Naive thymus-derived CD8-positive, alpha-beta T cell (primary cell): ENCODE measurements around the gene TAAR9. TPM values are rescaled to one million over a fixed set of nuclear protein-coding genes. Genes with fewer than 3 reads are reported as not detected.
A peak's percentile ranks its signal among the peaks of the same experiment; 100 is the strongest.

Source experiments
- ATAC-seq, 2 donors: fragments of 150-1000 bp; cut with Tn5 transposase in 1 of 2; sonication (Bioruptor Pico), chemical (Tn5 transposase) in 1 of 2; 1 replicate in 1 of 2; 2 replicates in 1 of 2; pipeline ENCODE4 v1.10.0; 2021; ENCODE audit warnings: mild to moderate bottlenecking in 2 of 2, moderate library complexity in 2 of 2
- POLR2A ChIA-PET: fragments of 350-600 bp; sonication (Branson Sonifier 250); formaldehyde crosslinking; loops from one replicate; lab custom pipeline; 2021; ENCODE audit warnings: antibody characterized with exemption; lab: Charles Lee
- DNase-seq, 10 donors: peaks; one replicate each; pipeline versions ENCODE4 v3.0.0 to v3.0.0-alpha.2; 2020 to 2022
- H3K27ac Mint-ChIP-seq, 10 donors: one replicate each; pipeline ENCODE4 v1.8.0; 2020 to 2022; ENCODE audit warnings: mild to moderate bottlenecking in 10 of 10, mixed read lengths in 10 of 10, moderate library complexity in 4 of 10, inconsistent platforms in 1 of 10
- H3K27me3 Mint-ChIP-seq, 5 donors: one replicate each; pipeline ENCODE4 v1.8.0; 2021 to 2022; ENCODE audit warnings: mixed read lengths in 5 of 5
- H3K36me3 Mint-ChIP-seq, 3 donors: one replicate each; pipeline ENCODE4 v1.8.0; 2020 to 2022; ENCODE audit warnings: mixed read lengths in 3 of 3, mild to moderate bottlenecking in 2 of 3, inconsistent platforms in 1 of 3
- H3K4me1 Mint-ChIP-seq, 4 donors: one replicate each; pipeline ENCODE4 v1.8.0; 2021 to 2022; ENCODE audit warnings: mixed read lengths in 4 of 4
- H3K4me3 Mint-ChIP-seq, 10 donors: one replicate each; pipeline ENCODE4 v1.8.0; 2020 to 2022; ENCODE audit warnings: mild to moderate bottlenecking in 10 of 10, mixed read lengths in 10 of 10, moderate library complexity in 6 of 10, inconsistent platforms in 1 of 10
- H3K9me3 Mint-ChIP-seq, 9 donors: one replicate each; pipeline ENCODE4 v1.8.0; 2020 to 2022; ENCODE audit warnings: mixed read lengths in 9 of 9, mild to moderate bottlenecking in 3 of 9, inconsistent platforms in 1 of 9, moderate library complexity in 1 of 9
- polyA plus RNA-seq, 3 donors: library from polyadenylated mRNA; unstranded; fragments of 300-500 nt; fragmentation: Illumina TruSeq; gene quantifications; one replicate each; pipeline ENCODE4 v1.2.3, GENCODE V29; 2021
- total RNA-seq, 8 experiments: library from RNA in 2 of 8; stranded (reverse) in 2 of 8; gene quantifications; one replicate each; pipeline ENCODE4 v1.2.3 and lab custom pipeline; 2021 to 2026

The TAAR9 gene
- total and polyA plus RNA-seq, 5 experiments from 2014 or later, result not detected

DNA sequence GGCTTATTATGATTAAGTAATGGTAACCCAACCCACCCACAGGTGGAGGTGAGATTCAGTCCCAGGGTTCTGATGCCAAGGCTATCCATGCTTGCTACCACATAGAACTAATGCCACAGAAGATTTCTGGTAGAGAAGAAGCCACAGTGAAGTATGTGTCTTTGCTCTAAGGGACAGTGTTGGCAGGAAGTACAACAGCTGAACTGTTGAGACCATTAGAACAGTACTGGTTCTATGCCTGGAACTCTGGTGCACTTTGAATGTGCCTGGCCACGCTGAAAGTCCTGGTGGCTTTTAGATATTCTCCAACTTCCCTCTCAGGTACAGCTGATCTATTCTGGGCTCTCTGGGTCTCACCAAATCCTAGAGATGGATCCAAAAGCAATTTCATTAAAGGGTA, 32.9 kb upstream of the TAAR9 start:
- H3K27me3 Mint-ChIP-seq, result no peaks in the 10 kb centered on the region
- H3K4me1 Mint-ChIP-seq, result peaks cover 21 to 79% (median 48%) of the 10 kb centered on the region in 4 donors
- DNase-seq, result no peak

DNA sequence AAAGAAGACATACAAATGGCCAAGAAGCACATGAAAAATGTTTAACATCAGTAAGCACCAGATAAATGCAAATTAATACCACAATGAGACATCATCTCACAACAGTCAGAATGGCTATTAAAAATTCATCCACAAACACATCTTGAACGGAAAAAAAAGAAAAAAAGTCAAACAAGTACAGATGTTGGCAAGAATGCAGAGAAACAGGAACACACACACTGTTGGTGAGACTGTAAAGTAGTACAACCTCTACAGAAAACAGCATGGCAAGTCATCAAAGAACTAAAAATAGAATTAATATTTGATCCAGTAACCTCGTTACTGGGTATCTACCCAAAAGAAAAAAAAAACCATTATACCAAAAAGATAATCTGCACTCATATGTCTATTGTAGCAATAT, 31.6 kb upstream of the TAAR9 start:
- ATAC-seq (no peak), DNase-seq (no peak)
- peaks cover 19 to 79% (median 53%) of the 10 kb centered on the region in 4 donors for H3K4me1 Mint-ChIP-seq
- peak overlapping the region in 1 of 10 donors; percentile 3 for H3K4me3 Mint-ChIP-seq
- no peaks in the 10 kb centered on the region for H3K27me3 Mint-ChIP-seq
- peak overlapping the region in 1 of 10 donors; percentile 15 for H3K27ac Mint-ChIP-seq
- no peaks in the 10 kb centered on the region for H3K9me3 Mint-ChIP-seq
- peaks cover under 1 to 18% (median 3%) of the 10 kb centered on the region in 3 donors for H3K36me3 Mint-ChIP-seq
- POLR2A ChIA-PET, result no interaction called here

More for the DNA sequence above, 32.9 kb upstream of the TAAR9 start:
- H3K9me3 Mint-ChIP-seq, result no peaks in the 10 kb centered on the region
- no peak overlapping the region for H3K4me3 Mint-ChIP-seq
- H3K36me3 Mint-ChIP-seq, result peaks cover 4 to 31% (median 8%) of the 10 kb centered on the region in 3 donors
- POLR2A ChIA-PET, result no interaction called here
- H3K27ac Mint-ChIP-seq, result peak overlapping the region in 2 of 10 donors; percentile 15 to 21
- ATAC-seq, result no peak

DNA sequence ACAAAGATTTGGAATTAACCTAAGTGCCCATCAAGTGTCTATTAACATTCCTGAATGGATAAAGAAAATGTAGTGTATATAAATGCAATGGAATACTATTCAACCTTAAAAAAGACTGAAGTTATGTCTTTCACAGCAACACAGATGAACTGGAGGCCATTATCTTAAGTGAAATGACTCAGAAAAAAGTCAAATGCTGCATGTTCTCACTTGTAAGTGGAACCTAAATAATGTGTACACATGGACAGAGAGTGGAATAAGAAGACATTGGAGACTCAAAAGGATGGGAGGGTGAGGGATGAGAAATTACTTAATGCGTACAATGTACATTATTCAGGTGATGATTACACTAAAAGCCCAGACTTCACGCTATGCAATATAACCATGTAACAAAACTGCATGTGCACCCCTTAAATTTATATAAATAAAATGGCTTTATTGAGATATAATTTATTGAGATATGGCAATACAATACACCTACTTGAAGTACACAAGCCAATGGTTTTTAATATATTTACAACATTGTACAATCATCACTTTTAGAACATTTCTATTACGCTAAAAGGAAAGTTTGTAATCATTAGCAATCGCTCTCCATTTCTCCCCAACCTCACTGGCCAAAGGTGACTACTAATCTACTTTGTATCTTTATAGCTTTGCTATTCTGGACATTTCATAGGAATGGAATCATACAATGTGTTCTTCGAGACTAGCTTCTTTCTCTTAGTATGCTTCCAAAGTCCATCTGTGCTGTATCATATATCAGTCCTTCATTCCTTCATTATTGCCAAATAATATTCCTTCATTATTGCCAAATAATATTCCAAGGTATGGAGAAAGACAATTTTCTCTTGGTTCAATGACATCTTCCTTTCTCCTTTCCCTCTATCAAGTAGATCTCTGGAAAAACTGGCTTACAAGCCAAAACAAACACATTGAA, 30.9 kb upstream of the TAAR9 start:
- peaks cover 0 to 12% (median 0%) of the 10 kb centered on the region in 3 donors for H3K36me3 Mint-ChIP-seq
- peaks cover 20 to 78% (median 56%) of the 10 kb centered on the region in 4 donors for H3K4me1 Mint-ChIP-seq
- no peaks in the 10 kb centered on the region for H3K27me3 Mint-ChIP-seq
- ATAC-seq (no peak), DNase-seq (no peak)
- H3K27ac Mint-ChIP-seq, result peak overlapping the region in 1 of 10 donors; percentile 60
- no peaks in the 10 kb centered on the region for H3K9me3 Mint-ChIP-seq
- H3K4me3 Mint-ChIP-seq, result peak overlapping the region in 1 of 10 donors; percentile 3
- POLR2A ChIA-PET, result interaction anchor here (0.6 to 0.9 kb wide), 2 partner anchors 275 to 1446 kb away, joined by 3 read pairs; partner anchors contain the start of gene TBPL1

DNA sequence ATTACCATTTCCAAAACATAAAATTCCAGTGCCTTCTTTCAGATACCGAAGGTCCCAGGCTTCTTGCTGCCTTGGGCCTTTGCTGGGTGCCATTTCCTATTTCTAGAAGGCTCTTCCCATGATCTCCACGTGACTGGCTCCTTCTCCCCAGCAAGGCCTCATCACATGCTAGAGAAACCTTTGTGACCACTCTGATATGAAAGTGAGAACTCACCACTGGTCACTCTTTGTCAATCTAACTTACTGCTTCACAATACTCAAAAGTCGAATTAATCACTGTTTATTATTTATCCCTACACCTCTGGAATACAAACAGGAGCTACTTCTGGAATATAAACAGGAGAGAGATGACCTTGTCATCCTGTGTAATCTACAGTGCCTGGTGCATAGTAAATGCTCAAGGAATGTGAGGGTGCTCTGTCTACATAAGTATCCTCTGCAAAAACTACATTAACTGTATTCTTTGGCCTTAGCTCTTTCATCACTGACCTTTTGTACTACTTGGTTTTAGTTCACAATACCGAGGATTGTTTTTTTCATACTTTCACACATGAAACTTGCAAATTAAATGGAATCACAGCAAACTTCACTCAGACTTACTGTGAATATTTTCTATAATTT, 26.8 kb upstream of the TAAR9 start:
- ATAC-seq (no peak), DNase-seq (no peak)
- peak overlapping the region in 9 of 10 donors; percentile 16 to 97 (median 90) for H3K4me3 Mint-ChIP-seq
- no peaks in the 10 kb centered on the region for H3K9me3 Mint-ChIP-seq
- no peaks in the 10 kb centered on the region for H3K36me3 Mint-ChIP-seq
- no peaks in the 10 kb centered on the region for H3K27me3 Mint-ChIP-seq
- peaks cover 15 to 64% (median 49%) of the 10 kb centered on the region in 4 donors for H3K4me1 Mint-ChIP-seq
- peak overlapping the region in 3 of 10 donors; percentile 11 to 89 (median 12) for H3K27ac Mint-ChIP-seq
- POLR2A ChIA-PET, result no interaction called here

DNA sequence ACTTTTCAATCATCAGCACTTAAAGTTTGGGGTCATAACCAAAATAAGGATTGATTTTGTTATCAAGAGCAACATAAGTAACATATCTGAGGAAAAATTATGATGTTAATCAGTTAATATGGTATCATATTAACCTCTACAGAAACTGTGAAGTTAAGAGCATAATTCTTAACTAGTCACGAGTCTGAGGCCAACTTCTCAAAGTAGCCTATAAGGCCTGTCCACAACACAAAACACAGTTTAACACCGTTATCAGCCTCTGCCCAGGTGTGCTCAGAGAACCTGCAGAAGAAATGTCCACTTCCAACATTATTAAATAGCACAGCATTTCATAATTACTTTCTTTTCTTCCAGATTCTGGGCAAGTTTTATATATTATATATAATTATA, 26.3 kb upstream of the TAAR9 start:
- Mint-ChIP-seq H3K4me3 (peak overlapping the region; percentile 26 to 97 (median 91)), H3K36me3 (no peaks in the 10 kb centered on the region), H3K27me3 (no peaks in the 10 kb centered on the region), H3K27ac (peak overlapping the region in 1 of 10 donors; percentile 89), H3K4me1 (peaks cover 12 to 59% (median 47%) of the 10 kb centered on the region in 4 donors), H3K9me3 (no peaks in the 10 kb centered on the region)
- ATAC-seq, result no peak
- no peak for DNase-seq
- POLR2A ChIA-PET, result interaction anchor here (1.2 to 1.7 kb wide), 4 partner anchors 15 to 302 kb away, joined by 4 to 35 read pairs (median 10); partner anchors contain the start of genes RPS12 and SLC18B1

DNA sequence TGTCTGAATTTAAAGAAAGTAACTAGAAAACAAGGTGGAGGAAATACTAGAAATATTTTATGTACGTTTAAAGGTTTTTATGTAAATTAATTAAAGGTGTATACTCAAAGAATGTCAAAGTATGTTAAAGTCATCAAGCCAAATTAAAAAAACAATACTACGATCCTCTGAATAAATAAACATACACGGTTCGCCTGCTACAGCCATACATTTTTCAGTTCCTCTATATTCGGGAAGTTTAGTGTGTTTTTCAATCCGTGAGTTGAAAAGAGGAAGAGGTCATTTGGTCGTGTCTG, 25.8 kb upstream of the TAAR9 start:
- H3K4me1 Mint-ChIP-seq, result peaks cover 12 to 56% (median 45%) of the 10 kb centered on the region in 4 donors
- ATAC-seq (no peak), DNase-seq (no peak)
- peak overlapping the region; percentile 74 to 97 (median 92) for H3K4me3 Mint-ChIP-seq
- peaks cover 0 to 3% (median 1%) of the 10 kb centered on the region in 5 donors for H3K27me3 Mint-ChIP-seq
- no peaks in the 10 kb centered on the region for H3K36me3 Mint-ChIP-seq
- peak overlapping the region in 8 of 10 donors; percentile 41 to 89 (median 82) for H3K27ac Mint-ChIP-seq
- no peaks in the 10 kb centered on the region for H3K9me3 Mint-ChIP-seq
- POLR2A ChIA-PET, result interaction anchor here (1.1 to 1.7 kb wide), 5 partner anchors 15 to 301 kb away, joined by 4 to 35 read pairs (median 9); partner anchors contain the start of genes RPS12 and SLC18B1

DNA sequence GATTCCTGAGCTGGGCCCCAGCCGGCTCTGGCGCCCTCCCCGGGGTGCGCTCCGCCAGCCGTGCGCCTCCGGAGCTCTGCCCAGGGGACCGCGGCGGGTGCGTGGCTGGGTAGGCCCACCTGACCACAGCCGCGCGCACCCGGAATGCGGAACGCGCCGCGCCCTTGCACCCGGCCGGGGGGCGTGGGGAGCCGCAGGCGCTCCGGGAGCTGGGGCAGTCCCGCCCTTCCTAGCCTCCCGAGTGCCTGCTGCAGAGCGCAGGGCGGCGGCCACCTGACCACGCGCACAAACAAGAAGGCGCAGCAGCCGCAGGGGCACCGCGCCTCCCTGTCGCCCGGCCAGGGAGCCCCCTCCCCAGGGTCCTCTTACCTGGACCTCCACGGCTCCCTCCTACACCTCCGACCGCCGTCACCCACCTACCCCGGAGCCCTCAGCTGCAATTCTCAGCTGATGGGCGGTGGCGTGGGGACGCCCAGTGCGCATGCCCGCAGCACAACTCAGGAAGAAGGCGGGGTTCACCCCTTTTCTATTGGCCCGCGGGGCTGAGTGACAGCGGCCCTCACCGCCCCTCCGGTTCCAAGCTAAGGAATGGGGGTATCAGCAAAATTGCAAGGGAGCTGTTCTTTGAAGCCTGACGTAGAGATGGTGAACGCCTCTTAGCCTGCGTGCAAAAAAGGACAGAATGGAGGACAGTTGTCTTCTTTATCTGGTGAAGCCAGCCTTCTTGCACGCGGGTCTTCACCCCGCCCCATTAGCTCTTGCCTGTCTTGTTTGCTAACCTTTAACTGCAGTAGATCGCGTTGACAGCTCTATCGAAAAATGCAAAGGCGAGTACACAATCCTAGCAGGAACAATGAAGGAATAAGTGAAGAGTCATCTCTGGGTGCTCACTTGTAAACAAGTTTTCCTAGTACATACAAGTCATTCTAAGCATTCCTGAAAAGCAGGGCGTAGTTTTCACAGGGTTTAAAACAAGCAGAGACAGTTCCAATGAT, 25.1 kb upstream of the TAAR9 start, which contains the start of gene STX7:
Gene STX7, minus strand, starts transcription at position 479 of the 995 bp plus-strand sequence. CDS start 9,586 bp downstream, outside the sequence.
- Mint-ChIP-seq H3K36me3 (no peaks in the 10 kb centered on the region), H3K27ac (peak within 1 kb of the TSS; percentile 82 to 96 (median 94)), H3K4me3 (peak within 1 kb of the TSS; percentile 93 to 99 (median 98)), H3K9me3 (no peaks in the 10 kb centered on the region), H3K4me1 (peaks cover 8 to 49% (median 38%) of the 10 kb centered on the region in 4 donors), H3K27me3 (peaks cover 0 to 3% (median 1%) of the 10 kb centered on the region in 5 donors)
- DNase-seq (peak; percentile 79 to 92 (median 84)), ATAC-seq (peak; percentile 92 to 94)
- POLR2A ChIA-PET, result interaction anchor here (1.1 to 1.7 kb wide), 7 partner anchors 11 to 301 kb away, joined by 3 to 35 read pairs (median 4); partner anchors contain the start of genes RPS12 and SLC18B1

DNA sequence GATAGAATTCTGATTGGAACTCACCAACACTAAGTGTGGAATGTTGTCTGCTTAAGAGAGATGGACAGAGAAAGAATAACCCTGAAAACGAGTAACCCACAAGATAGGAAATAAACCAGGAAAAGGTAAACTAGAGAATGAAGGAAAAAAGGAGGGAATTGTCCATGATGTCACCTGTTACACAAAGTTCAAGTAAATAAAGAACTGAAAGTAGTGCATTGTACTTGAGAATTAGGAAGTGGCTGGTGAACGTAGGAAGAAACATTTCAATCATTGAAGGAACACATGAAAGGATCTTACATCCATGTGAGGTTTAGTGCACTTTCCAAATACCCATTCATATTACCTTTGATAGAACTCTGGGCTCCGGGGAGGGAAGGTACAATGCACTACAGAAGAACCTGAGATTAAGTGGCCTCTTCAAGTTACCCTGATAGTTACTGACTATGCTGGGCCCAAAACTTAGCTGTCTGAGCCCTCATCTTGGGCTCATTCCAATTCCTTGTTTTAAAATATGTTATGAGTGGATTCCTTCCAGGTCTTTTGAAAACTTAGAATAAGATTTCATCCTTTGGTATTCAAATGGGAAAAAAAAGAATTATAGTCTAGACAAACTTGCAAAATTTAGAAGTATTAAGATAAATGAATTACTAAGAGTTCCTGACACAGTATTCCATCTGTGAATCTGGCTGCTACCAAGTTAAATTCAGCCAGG, 24.1 kb upstream of the TAAR9 start:
- POLR2A ChIA-PET, result interaction anchor here (1.2 to 1.7 kb wide), 2 partner anchors 10 to 300 kb away, joined by 3 to 35 read pairs; partner anchors contain the start of gene RPS12
- peaks cover 8 to 39% (median 29%) of the 10 kb centered on the region in 4 donors for H3K4me1 Mint-ChIP-seq
- peak overlapping the region; percentile 93 to 99 (median 98) for H3K4me3 Mint-ChIP-seq
- peaks cover 0 to 5% (median 3%) of the 10 kb centered on the region in 5 donors for H3K27me3 Mint-ChIP-seq
- H3K36me3 Mint-ChIP-seq, result no peaks in the 10 kb centered on the region
- ATAC-seq (no peak), DNase-seq (no peak)
- no peaks in the 10 kb centered on the region for H3K9me3 Mint-ChIP-seq
- H3K27ac Mint-ChIP-seq, result peak overlapping the region in 5 of 10 donors; percentile 54 to 96 (median 94)

DNA sequence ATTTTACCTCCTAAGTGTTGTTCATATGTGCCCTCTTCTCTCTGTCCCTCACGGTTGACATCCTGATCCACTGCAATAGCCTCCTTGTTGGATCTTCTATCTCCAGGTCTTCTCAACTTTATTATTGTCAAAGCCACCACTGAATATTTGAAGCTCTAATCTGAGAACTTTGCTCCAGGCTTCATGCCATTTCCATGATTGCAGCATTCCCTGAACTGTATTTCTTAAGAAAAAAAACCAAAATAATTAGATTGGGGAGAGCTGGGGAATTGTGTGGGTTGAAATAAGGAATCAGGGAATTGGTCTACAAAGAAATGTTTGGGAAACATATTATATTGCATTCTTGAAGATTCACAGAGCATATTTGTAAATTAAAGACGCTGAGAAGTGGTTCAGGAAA, 22.7 kb upstream of the TAAR9 start:
- Mint-ChIP-seq H3K4me3 (peak overlapping the region in 1 of 10 donors; percentile 9), H3K4me1 (peaks cover 8 to 32% (median 28%) of the 10 kb centered on the region in 4 donors), H3K36me3 (no peaks in the 10 kb centered on the region), H3K27me3 (peaks cover 0 to 9% (median 4%) of the 10 kb centered on the region in 5 donors), H3K27ac (no peak overlapping the region), H3K9me3 (no peaks in the 10 kb centered on the region)
- POLR2A ChIA-PET, result no interaction called here
- ATAC-seq (no peak), DNase-seq (no peak)

DNA sequence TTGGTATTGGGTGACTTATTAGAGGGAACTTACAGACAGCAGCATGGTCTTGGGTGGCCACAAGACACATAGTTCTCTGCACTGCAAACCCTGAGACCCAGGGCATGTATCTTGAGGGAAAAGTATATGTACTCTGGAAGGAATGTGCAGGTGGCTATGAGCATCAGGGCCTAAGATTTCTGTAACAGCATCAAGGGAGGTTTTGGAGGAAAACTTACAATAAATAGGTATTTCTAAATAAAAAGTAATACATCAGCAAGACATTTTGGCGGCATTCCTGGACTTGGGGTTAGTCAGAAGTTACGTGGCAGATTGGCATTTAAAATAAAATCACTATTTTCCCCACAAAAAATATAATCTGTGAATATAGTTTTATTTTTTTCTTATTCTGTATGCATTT, 17.1 kb upstream of the TAAR9 start:
- ATAC-seq (no peak), DNase-seq (no peak)
- POLR2A ChIA-PET, result no interaction called here
- Mint-ChIP-seq H3K27me3 (peaks cover 11 to 33% (median 23%) of the 10 kb centered on the region in 5 donors), H3K4me3 (no peak overlapping the region), H3K9me3 (no peaks in the 10 kb centered on the region), H3K4me1 (no peaks in the 10 kb centered on the region), H3K36me3 (no peaks in the 10 kb centered on the region), H3K27ac (no peak overlapping the region)

DNA sequence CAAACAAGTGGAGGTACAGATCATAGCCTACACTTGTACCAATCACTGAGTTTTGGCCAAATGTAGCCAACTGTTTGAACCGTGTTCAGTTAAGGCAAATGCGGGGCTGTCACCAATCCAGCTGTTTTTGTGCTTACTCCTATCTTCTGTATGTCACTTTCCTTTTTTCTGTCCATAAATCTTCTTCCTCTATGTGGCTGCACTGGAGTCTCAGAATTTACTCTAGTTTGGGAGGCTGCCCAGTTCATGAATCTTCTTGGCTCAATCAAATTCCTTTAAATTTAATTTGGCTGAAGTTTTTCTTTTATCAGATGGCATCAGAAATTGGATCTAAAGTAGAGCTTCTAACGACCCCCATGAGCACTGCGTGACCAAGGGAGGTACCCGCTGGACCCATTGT, 13.4 kb upstream of the TAAR9 start:
- no peak for DNase-seq
- Mint-ChIP-seq H3K4me3 (no peak overlapping the region), H3K27ac (no peak overlapping the region), H3K27me3 (peaks cover 15 to 39% (median 29%) of the 10 kb centered on the region in 5 donors), H3K9me3 (no peaks in the 10 kb centered on the region), H3K4me1 (no peaks in the 10 kb centered on the region), H3K36me3 (no peaks in the 10 kb centered on the region)
- ATAC-seq, result no peak
- POLR2A ChIA-PET, result no interaction called here
